Endothelial cell of umbilical vein (primary cell): ENCODE results near the gene SLC12A9. TPM values are rescaled to one million over a fixed set of nuclear protein-coding genes. Genes with fewer than 3 reads are reported as not detected.

ENCODE experiments used
- BruUV-seq: library from RNA; stranded (reverse); fragments of 400-500 nt; replicated peaks from 2 replicates; lab custom pipeline; 2021; lab: Mats Ljungman, UMichigan
- CTCF ChIA-PET: fragments of 300-600, 350-600 bp; sonication (Branson Sonifier 250); formaldehyde crosslinking; loops from one replicate; lab custom pipeline; 2021; ENCODE audit warnings: antibody characterized with exemption, inconsistent platforms; lab: Charles Lee
- POLR2A ChIA-PET: fragments of 300-600, 350-600 bp; sonication (Branson Sonifier 250); formaldehyde crosslinking; loops from one replicate; lab custom pipeline; 2021; ENCODE audit warnings: antibody characterized with exemption, inconsistent platforms; lab: Charles Lee
- DNase-seq: peaks from one replicate; pipeline ENCODE4 v3.0.0-alpha.2; 2011; ENCODE audit warnings: low read depth, low spot score
- FAIRE-seq: peaks from 2 replicates; lab custom pipeline; 2011; peaks lifted over from hg19 to GRCh38; lab: Jason Lieb, UNC
- H2AFZ ChIP-seq: 2 replicates; pipeline ENCODE4 v1.6.0; 2012; ENCODE audit warnings: low read depth, low read length, control low read depth, inconsistent platforms
- H3K27ac ChIP-seq: 2 replicates; pipeline ENCODE4 v1.5.1; 2011; ENCODE audit warnings: low read depth, mild to moderate bottlenecking, control low read depth, low read length, moderate library complexity; ENCODE audit not compliant: insufficient read depth
- H3K27me3 ChIP-seq, 2 experiments: 2 replicates each; pipeline versions ENCODE4 v1.6.0 to v1.6.1; 2011; ENCODE audit warnings: low read length in 2 of 2, mixed read lengths in 1 of 2; ENCODE audit not compliant: control insufficient read depth in 2 of 2, insufficient read depth in 2 of 2
- H3K36me3 ChIP-seq, 2 experiments: 2 replicates in 1 of 2; 3 replicates in 1 of 2; pipeline ENCODE4 v1.5.1; 2011; ENCODE audit warnings: low read length in 2 of 2, mild to moderate bottlenecking in 1 of 2, moderate library complexity in 1 of 2; ENCODE audit not compliant: control insufficient read depth in 2 of 2, insufficient read depth in 2 of 2; ENCODE audit errors: extremely low read depth in 1 of 2
- H3K4me1 ChIP-seq: 3 replicates; pipeline ENCODE4 v1.5.1; 2011; ENCODE audit warnings: mild to moderate bottlenecking, low read length; ENCODE audit not compliant: control insufficient read depth, insufficient read depth; ENCODE audit errors: extremely low read depth
- H3K4me2 ChIP-seq: 2 replicates; pipeline ENCODE4 v1.6.1; 2011; ENCODE audit warnings: low read length, control low read depth, mixed read lengths; ENCODE audit not compliant: insufficient read depth
- H3K4me3 ChIP-seq, 3 experiments: fragments of 200-600 bp in 1 of 3; sonication (generic), shearing (Covaris generic) in 1 of 3; replicated peaks in 1 of 3; 2 replicates each; pipeline ENCODE4 v1.5.1; 2011 to 2016; ENCODE audit warnings: control low read depth in 3 of 3, low read length in 3 of 3, mild to moderate bottlenecking in 2 of 3, inconsistent platforms in 1 of 3, low read depth in 1 of 3, moderate library complexity in 1 of 3; ENCODE audit not compliant: insufficient read depth in 1 of 3
- H3K79me2 ChIP-seq: 2 replicates; pipeline ENCODE4 v1.6.0; 2012; ENCODE audit warnings: low read length, inconsistent platforms; ENCODE audit not compliant: control insufficient read depth, insufficient read depth
- H3K9ac ChIP-seq: replicated peaks from 2 replicates; pipeline ENCODE3; 2011; ENCODE audit warnings: low read length, control low read depth; ENCODE audit not compliant: insufficient read depth; ENCODE audit errors: extremely low read depth
- H3K9me1 ChIP-seq: replicated peaks from 3 replicates; pipeline ENCODE4 v1.6.0; 2011; ENCODE audit warnings: mild to moderate bottlenecking, low read length; ENCODE audit not compliant: control insufficient read depth, insufficient read depth; ENCODE audit errors: extremely low read depth
- H3K9me3 ChIP-seq: replicated peaks from 2 replicates; pipeline ENCODE4 v1.5.1; 2012; ENCODE audit warnings: low read length, inconsistent platforms; ENCODE audit not compliant: control insufficient read depth, insufficient read depth
- H4K20me1 ChIP-seq: replicated peaks from 2 replicates; pipeline ENCODE3; 2011; ENCODE audit warnings: mild to moderate bottlenecking, low read length; ENCODE audit not compliant: control insufficient read depth, insufficient read depth; ENCODE audit errors: extremely low read depth
- EZH2 ChIP-seq: IDR thresholded peaks from 2 replicates; pipeline ENCODE4 v1.6.1; 2012; ENCODE audit warnings: borderline replicate concordance, low read depth, mild to moderate bottlenecking, moderate library complexity, low read length, inconsistent platforms; ENCODE audit not compliant: severe bottlenecking
- FOS ChIP-seq: IDR thresholded peaks from 2 replicates; pipeline ENCODE4 v1.6.1; 2011; ENCODE audit warnings: mild to moderate bottlenecking, low read length, moderate library complexity, borderline replicate concordance; ENCODE audit not compliant: insufficient read depth
- GATA2 ChIP-seq: IDR thresholded peaks from 2 replicates; pipeline ENCODE4 v1.7.0; 2011; ENCODE audit warnings: low read depth, mild to moderate bottlenecking, moderate library complexity, mixed read lengths, low read length; ENCODE audit not compliant: insufficient read length, insufficient read depth
- JUN ChIP-seq: IDR thresholded peaks from 2 replicates; pipeline ENCODE4 v1.6.1; 2011; ENCODE audit warnings: borderline replicate concordance, low read depth; ENCODE audit not compliant: insufficient read length, insufficient read depth
- MYC ChIP-seq: IDR thresholded peaks from one replicate; pipeline ENCODE4 v1.6.1; 2011; ENCODE audit warnings: mild to moderate bottlenecking, low read depth, low read length
- POLR2A ChIP-seq: IDR thresholded peaks from 2 replicates; pipeline ENCODE4 v1.6.1; 2012; ENCODE audit warnings: low read depth, mild to moderate bottlenecking, control low read depth, low read length
- POLR2AphosphoS5 ChIP-seq: IDR thresholded peaks from 2 replicates; pipeline ENCODE4 v1.6.1; 2012; ENCODE audit warnings: low read depth, mild to moderate bottlenecking, control low read depth, low read length, moderate library complexity; ENCODE audit not compliant: insufficient read depth
- dilution Hi-C: fragments of 300-500 bp; cut with MboI; formaldehyde crosslinking; loops from one replicate; pipeline ENCODE4 v1.15.0; 2019; ENCODE audit warnings: low sequenced_read_pairs; ENCODE audit not compliant: extremely low pct_ligation_motif_present
- intact Hi-C: fragments of 100-400 bp; cut with micrococcal nuclease; formaldehyde crosslinking; loops from one replicate; pipeline ENCODE4 v1.10.0; 2022
- polyA plus RNA-seq, 4 experiments: library from polyadenylated mRNA; depleted of rRNA in 3 of 4; stranded (reverse) in 3 of 4; unstranded in 1 of 4; fragments of >200 nt; gene quantifications; 2 replicates each; pipeline versions ENCODE4 v1.2.1 to v1.2.3, GENCODE V29; 2011 to 2012; ENCODE audit warnings: missing spikeins in 1 of 4
- total RNA-seq: library from RNA; stranded (reverse); gene quantifications from 2 replicates; pipeline ENCODE4 v1.2.3, GENCODE V29; 2021
- TF ChIP-seq, protein P1 (sequence below), 2 donors: IDR thresholded peaks; 1 replicate in 1 of 2; 2 replicates in 1 of 2; pipeline ENCODE4 v1.5.1; 2011; ENCODE audit warnings: low read length in 2 of 2, mild to moderate bottlenecking in 2 of 2, moderate library complexity in 2 of 2, control low read depth in 1 of 2, inconsistent platforms in 1 of 2, low read depth in 1 of 2; ENCODE audit not compliant: insufficient read depth in 1 of 2; ENCODE audit errors: extremely low read depth in 1 of 2
- TF ChIP-seq, protein P2 (sequence below): IDR thresholded peaks from 2 replicates; pipeline ENCODE4 v1.6.1; 2011; ENCODE audit not compliant: insufficient read depth, insufficient read length

Gene SLC12A9
- total and polyA plus RNA-seq, 2 donors (not counting 3 experiments of a cell fraction or from before 2014, with no cell fraction given) = 35.0 to 37.0 TPM

DNA sequence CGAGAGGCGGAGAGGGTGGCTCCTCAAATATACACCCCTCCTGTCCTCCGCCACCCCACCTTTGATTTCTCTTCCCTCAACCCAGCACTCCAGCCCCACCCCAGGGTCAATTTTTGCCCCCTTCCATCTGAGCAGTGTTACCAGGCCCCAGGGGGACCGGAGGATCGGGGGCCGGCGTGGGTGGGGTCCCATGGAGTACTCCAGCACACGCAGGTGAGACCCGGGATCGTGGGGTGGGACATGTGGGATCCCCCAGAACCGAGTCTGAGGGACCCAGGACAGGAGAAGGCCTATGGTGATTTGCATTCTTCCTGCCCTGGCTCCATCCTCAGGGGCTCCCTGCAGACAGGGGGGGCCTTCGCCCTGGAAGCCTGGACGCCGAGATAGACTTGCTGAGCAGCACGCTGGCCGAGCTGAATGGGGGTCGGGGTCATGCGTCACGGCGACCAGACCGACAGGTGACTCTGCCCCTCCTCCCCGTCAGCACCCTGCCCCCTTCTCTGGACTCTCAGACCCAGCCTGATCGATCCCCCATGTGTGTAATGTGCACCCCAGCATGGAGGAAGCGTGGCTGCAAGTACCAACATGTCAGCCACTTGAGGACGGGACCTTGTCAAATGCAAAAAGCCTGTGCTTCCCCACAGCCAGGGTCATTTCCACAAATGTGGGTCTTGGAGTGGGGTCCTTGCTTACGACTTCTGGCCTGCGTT is 15.4 kb downstream of the SLC12A9 start:
- no peak for TF ChIP-seq GATA2
- no peak for TF ChIP-seq POLR2AphosphoS5
- no peak for TF ChIP-seq FOS
- TF ChIP-seq, protein P1, sequence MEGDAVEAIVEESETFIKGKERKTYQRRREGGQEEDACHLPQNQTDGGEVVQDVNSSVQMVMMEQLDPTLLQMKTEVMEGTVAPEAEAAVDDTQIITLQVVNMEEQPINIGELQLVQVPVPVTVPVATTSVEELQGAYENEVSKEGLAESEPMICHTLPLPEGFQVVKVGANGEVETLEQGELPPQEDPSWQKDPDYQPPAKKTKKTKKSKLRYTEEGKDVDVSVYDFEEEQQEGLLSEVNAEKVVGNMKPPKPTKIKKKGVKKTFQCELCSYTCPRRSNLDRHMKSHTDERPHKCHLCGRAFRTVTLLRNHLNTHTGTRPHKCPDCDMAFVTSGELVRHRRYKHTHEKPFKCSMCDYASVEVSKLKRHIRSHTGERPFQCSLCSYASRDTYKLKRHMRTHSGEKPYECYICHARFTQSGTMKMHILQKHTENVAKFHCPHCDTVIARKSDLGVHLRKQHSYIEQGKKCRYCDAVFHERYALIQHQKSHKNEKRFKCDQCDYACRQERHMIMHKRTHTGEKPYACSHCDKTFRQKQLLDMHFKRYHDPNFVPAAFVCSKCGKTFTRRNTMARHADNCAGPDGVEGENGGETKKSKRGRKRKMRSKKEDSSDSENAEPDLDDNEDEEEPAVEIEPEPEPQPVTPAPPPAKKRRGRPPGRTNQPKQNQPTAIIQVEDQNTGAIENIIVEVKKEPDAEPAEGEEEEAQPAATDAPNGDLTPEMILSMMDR (IDR thresholded peaks at IDR 0.05; ENCODE audit: extremely low read depth in 1 of 2, insufficient read depth in 1 of 2, low read depth in 1 of 2, low read length in 2 of 2) = no peak
- no peak for TF ChIP-seq JUN
- TF ChIP-seq POLR2A = no peak
- no peak for TF ChIP-seq MYC
- TF ChIP-seq, protein P2, sequence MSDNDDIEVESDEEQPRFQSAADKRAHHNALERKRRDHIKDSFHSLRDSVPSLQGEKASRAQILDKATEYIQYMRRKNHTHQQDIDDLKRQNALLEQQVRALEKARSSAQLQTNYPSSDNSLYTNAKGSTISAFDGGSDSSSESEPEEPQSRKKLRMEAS = no peak
- no peak for TF ChIP-seq EZH2
- Histone ChIP-seq H3K4me1 (peaks cover 36% of the 10 kb centered on the region), H3K36me3 (peaks cover 4 to 20% of the 10 kb centered on the region in 2 experiments), H3K4me3 (peak overlapping the region; percentile 72 to 93 (median 87)), H3K9me1 (no peaks in the 10 kb centered on the region), H3K27ac (peak overlapping the region; percentile 90), H3K4me2 (peak overlapping the region; percentile 86), H3K9ac (peak overlapping the region; percentile 98), H2AFZ (peak overlapping the region; percentile 2), H3K27me3 (no peaks in the 10 kb centered on the region), H3K9me3 (no peaks in the 10 kb centered on the region), H3K79me2 (peaks cover 25% of the 10 kb centered on the region), H4K20me1 (no peaks in the 10 kb centered on the region)
- BruUV-seq = no TSS peak
- DNase-seq (no peak), FAIRE-seq (peak; percentile 56)
- CTCF ChIA-PET = no interaction called here
- intact Hi-C loops = loop anchor here (1.0 to 10.0 kb wide), 3 partner anchors 7 to 283 kb away; partner anchors contain the start of genes FBXO24, LRCH4 and SRRT
- POLR2A ChIA-PET = no interaction called here
- dilution Hi-C loops = no loop called here
